ELR (cell line): Measurements from ENCODE around the gene C2orf69.
"Not testable (repeated sequence)": the region's sequence is repeated elsewhere in the genome, so short reads cannot be mapped to it uniquely, and the experiment has no call there.

Source experiments
- DNase-seq: peaks from one replicate; pipeline ENCODE4 v3.0.0-alpha.2; 2015; ENCODE audit warnings: low read depth

Gene C2orf69, protein sequence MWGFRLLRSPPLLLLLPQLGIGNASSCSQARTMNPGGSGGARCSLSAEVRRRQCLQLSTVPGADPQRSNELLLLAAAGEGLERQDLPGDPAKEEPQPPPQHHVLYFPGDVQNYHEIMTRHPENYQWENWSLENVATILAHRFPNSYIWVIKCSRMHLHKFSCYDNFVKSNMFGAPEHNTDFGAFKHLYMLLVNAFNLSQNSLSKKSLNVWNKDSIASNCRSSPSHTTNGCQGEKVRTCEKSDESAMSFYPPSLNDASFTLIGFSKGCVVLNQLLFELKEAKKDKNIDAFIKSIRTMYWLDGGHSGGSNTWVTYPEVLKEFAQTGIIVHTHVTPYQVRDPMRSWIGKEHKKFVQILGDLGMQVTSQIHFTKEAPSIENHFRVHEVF

DNA sequence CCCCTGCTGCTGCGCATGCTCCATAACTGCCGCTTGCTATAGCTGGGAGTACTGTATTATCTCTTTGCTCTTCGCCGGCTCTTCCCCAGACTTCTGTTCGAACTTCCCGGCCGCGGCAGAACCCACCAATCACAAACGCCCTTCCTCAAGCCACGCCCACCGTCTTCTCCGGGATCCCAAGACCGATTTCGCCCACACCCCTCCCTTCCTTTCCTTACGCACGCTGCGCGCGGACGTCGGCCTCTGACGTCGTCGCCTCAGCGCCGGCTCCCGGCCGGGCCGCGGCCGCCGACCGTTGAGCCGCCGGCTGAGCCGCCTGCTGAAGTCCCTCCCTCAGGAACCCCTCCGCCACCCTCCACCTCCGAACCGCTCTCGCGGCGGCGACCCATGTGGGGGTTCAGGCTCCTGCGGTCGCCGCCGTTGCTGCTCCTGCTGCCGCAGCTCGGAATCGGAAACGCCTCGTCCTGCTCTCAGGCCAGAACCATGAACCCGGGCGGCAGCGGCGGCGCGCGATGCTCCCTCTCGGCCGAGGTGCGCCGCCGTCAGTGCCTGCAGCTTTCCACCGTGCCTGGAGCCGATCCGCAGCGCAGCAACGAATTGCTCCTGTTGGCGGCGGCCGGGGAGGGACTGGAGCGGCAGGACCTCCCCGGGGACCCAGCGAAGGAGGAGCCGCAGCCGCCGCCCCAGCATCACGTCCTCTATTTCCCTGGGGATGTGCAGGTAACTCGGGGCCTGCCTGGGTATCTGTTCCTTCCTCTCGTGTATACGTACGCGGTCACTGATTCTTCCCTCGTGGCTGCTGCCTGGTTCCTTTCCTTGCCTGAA is at the start of gene C2orf69:
Gene C2orf69 (plus strand): TSS at position 242 of the 825 bp plus-strand sequence. CDS start 146 bp downstream, at position 388.
- peak; percentile 98 for DNase-seq

DNA sequence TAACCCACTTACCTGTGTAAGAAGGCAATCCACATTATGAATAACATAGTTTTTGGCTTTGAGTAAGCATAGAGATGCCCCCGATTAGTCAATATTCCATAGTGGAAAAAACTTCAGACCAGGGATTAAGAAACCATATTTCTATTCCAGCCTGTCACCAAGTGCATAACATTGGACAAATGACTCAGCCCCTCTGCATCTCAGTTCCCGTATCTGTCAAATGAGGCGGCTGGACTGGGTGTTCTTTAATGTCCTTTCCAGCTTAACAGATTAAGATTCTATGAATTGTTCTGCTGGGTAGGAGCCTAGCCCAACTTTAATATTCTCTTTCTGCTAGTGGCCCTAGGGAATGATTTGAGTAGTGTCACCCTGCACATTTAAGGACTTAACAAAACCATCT is 48.3 kb upstream of the C2orf69 start:
- DNase-seq = peak; percentile 6

DNA sequence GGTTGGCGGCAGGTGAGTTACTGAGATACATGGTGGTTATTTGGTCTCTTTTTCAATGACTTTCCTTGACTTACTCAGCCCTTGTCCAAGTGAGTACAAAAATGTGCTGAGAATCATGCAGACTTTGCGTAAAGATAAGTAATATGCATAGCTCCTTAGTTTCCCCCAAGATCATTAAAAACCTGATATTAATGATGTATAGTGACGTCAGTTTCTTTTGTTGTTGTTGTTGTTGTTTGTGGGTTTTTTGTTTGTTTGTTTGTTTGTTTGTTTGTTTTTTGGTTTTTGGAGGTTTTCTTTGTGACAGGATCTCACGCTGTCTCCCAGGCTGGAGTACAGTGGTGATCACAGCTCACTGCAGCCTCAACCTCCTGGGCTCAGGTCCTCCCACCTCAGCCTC is 45.2 kb upstream of the C2orf69 start:
- DNase-seq = no peak

DNA sequence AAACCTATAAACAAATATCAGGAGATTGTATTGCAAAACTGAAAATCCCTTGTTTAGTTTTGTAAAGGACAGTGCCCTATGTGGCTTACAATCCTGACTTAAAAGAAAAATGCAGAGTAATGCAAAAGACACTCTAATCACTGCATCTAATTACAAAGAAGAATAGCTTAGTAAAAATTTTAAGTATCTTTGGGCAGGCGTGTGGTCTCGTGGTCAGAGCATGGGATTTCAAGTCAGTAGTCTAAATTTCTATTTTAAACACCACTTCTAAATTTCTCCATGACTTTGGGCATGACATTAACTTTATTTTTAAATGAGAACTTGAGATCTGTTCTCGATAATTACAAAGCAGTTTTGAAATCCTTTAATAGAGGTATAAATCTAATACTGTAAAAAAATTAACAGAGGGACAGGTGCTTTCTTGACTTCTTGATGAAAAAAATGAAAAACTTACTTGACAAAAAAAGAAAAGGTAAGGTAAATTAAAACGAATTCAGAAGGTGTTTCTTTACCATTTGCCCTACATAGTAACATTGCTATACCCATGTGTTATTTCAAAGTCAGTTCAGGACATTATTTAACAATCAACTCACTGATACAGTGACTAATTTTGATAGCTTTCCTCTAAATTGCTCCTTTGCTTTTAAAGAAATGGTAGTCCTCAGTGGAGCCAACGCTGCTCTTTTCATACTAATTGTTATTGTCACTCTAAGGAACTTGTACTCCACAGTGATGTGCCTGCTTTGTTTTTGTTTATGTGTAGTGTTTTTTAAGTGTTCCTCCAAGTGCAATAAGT is 42.5 kb upstream of the C2orf69 start:
- DNase-seq = no peak

DNA sequence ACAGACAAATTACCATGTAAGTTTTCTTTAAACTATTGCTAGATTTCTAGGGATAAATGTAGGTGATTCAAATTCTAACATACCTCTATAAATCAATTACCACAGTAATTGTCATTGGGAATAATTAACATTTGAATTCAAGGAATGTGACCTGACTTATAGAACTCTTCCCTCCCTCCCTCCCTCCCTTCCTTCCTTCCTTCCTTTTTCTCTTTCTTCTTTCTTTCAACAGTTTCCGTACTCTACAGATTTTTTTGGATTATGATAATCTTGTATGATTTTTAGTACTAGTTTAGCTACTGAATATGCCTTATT is 41.9 kb upstream of the C2orf69 start:
- DNase-seq = no peak

DNA sequence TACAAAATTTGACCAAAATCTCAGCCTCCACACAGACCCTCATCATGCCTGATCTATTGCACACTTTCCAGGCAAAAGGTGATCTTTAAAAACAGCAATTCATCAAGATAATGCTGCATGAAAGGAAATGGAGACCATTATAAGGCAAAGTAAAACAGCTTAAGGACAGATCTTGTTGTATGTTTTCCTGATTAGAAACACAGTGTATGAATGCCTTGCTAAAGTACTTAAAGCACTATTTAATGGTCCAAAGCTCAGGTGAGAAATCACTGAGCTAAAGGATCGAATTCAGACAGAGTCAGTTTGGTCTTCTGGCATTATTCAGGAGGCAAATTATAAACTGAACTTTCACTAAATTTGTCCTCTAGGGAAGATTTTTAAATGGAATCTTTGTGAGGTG is 41.4 kb upstream of the C2orf69 start:
- DNase-seq = no peak

DNA sequence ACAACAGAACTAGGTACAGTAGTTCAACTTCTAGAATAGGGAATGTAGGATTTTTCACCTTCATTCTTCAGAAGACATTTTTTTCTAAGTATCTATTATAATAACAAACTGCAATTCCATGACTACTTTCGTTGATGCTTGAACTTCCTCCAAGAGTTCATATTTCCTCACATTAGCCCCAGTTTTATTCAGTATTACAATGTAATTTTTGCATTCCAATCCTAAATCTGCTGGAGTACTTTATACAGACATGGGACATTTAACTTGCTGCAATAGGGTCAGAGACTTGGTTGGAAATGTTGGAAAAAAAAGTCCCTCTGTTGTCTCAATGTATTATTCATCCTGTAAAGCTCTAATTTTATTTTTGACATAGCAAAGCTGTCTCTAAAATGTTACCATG is 40.5 kb upstream of the C2orf69 start:
- DNase-seq = no peak

DNA sequence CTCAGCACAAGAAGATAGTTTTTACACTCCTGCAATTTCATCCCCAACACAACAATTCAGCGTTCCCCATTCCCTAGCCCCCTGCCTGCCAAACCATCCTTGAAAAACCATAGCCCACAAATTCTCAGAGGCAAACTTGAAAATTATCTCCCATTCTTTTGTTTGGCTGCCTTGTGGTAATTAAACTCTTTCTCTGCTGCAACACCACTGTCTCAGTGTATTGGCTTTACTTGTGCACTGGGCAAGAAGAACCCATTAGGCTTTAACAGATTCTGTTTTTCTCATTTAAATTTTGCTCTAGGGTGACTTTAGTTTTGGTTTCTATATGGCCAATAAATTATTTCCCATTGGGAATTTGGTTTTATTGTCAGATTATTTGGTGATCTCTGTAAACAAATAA is 36.9 kb upstream of the C2orf69 start:
- DNase-seq = no peak

DNA sequence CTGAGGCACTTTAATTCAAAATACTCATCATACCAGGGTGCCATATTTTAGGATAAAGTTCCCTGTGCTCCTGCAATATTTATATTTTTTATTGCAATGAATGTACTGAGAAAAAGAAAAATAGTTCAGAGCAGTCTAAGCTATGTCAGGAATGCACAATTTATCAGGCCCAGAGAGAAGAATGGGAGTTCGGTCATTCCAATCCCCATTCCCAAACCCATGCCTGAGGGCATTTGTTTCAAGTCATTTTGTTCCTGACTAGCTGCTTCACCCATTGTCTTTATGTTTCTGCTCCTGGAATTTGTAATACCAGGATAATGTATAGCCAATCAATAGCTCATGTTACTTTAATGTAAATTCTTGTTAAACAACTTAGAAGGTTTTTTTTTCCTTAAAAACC is 35.7 kb upstream of the C2orf69 start:
- DNase-seq = no peak

DNA sequence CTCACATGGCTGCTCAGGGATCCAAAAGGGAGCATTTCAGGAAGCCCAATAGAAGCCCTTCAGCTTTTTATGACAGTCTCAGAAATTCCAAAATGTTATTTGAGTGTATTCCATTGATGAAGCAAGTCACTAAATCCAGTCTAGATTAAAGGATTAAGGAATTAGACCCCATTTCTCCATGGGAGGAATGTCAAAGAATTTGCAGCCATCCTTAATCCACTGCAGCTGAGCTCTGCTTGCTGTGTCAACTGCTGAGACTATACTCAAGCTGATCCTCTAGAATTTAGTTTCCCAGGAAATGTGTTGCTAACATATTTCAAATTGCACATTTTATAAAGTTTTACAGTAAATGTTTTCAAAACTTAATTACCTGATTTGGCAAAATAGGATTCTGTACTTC is 28.4 kb upstream of the C2orf69 start:
- DNase-seq = no peak

DNA sequence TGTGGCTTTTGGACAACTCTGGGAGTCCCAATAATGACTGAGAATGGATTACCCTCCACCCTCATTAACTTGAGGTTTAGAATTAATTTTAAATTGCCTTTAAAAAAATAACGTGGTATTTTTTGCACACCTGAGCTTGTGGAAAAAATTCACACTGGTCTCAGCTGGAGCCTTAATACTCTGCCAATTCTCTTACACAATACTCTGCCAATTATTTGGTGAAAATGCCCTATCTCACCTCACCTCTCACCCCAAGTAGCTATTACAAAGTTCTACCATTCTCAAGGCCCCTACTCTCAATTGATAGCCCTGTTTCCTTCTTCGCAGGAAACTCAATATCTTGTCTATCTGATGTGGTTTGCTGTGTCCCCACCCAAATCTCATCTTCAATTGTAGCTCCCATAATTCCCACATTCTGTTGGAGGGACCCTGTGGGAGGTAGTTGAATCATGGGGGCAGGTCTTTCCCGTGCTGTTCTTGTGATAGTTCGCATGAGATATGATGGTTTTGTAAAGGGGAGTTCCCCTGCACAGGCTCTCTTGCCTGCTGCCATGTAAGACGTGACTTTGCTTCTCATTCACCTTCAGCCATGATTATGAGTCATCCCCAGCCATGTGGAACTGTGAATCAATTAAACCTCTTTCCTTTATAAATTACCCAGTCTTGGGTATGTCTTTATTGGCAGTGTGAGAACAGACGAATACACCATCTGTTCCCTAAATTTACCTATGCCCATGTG is 27.4 kb upstream of the C2orf69 start:
- no peak for DNase-seq

DNA sequence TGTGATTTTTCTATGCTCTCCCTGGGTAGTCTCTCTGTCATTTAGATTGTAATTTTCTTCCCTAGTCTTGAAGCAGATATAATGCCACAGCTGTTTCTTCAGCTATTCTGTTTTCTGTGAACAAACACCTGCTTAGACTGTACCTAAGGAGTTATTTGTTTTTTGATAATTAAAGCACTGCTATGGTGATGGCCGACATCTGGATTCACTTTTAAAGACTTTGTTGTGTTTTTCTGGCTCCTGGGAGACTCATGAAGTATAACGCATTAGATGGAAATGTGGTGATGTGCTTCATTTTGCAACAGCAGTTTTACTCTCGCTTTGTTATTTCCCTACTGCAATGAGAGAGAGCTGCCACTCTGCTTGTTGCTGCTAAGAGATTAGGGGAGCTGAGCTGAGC is 15.7 kb upstream of the C2orf69 start:
- no peak for DNase-seq

DNA sequence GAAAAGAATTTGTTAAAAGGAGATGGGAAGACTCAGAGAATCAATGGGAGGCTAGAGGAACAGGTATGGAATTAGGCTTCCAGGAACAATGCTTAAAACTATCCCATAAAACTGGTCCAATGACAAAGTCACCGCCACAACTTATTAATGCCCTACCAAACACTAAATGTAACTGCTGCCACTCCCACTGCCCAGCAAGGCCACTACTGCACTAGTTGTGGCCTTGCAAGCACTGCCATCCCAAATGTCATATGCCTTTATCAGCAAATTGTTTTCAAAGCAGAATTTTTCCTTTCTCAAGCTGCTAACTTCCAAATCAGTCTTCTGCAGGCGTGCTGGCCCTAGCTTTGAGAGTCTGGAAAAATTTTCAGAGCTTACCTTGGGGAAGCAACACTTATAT is 14.5 kb upstream of the C2orf69 start:
- no peak for DNase-seq

DNA sequence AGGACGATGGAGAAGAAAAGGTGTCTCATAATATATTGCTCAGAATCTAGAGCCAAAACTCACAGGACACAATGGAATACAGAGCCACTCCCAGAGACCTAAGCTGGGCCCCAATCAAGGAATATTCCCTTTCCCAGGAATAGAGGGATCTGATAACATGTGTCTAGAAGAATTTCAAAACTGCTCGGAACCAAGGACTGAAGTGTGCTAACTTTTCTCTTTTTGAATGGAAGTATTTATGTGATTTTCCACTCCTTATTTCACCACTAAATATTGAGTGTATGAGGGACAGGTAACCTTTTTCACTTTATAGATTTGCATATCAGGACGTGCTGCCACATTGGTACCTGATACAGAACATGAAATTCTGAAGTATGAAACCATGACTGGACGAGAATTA is 9.2 kb upstream of the C2orf69 start:
- DNase-seq = no peak

DNA sequence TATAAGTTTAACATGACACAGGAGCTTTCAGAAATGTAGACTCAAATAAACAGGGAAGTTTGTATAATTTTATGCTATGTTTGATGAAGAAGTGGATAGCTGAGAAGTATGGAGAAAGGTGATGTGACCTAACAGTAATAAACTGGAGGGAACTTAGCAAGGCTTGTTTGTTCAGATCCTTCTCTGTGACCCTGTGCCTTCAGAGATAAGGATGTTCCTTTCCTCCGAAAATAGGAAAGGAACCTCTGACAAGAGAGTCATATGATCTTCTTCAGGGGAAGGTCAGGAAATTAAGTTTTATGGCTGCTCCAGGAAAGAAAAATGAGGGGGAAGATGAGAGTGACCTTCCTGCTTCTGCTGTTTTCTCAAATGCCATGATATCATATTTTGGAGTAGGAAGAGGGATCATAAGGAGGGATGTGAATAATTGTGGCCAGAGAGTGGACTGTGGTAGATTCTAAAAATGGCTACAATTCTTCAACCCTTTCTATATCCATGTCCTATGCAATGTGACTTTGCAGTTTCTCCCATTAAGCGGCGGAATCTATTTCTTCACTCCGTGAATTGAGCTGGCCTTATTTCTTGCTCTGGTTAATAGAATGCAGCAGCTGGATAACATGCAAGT is 8.5 kb upstream of the C2orf69 start:
- DNase-seq = no peak

DNA sequence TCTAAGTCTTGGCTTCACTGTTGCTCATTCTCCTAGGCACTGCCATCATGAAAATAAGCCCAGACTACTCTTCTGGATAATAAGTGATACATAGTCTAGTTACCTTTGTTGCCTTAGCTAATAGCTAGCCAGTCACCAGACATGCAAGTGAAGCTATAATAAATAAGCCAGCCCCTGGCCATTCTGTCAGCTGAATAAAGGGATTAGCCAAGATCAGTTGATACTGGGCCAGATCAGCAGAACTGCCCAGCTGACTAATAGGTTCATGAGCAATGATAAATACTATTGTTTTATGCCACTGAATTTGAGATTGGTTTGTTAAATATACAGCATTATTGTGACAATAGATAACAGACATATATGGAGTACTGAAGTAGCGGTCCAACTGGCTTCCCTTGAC is 8.0 kb upstream of the C2orf69 start:
- no peak for DNase-seq

DNA sequence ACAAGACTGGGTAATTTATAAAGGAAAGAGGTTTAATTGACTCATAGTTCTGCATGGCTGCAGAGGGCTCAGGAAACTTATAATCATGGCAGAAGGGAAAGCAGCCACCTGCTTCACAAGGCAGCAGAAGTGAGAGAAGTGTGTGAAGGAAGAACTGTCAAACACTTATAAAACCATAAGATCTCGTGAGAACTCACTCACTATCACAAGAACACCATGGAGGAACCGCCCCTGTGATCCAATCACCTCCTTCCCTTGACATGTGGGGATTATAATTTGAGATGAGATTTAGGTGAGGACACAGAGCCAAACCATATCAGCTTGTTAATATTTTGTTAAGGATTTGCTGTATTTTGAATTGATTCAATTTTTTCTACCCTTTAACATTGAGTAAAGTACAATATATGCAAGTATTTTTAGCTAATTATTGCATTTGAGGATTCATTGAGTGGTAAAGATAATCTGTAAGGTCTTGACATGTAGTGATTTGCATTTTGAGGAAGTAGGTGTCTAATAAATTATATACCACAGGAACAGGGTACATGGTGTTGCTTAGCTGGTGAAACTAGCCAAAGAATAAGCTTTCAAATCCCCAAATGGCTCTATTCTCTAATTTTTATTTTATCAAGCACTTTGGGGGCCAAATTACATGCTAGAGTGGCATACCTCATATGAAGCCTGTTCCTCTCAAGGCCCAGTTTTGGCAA is 3.9 kb upstream of the C2orf69 start:
- DNase-seq = no peak

DNA sequence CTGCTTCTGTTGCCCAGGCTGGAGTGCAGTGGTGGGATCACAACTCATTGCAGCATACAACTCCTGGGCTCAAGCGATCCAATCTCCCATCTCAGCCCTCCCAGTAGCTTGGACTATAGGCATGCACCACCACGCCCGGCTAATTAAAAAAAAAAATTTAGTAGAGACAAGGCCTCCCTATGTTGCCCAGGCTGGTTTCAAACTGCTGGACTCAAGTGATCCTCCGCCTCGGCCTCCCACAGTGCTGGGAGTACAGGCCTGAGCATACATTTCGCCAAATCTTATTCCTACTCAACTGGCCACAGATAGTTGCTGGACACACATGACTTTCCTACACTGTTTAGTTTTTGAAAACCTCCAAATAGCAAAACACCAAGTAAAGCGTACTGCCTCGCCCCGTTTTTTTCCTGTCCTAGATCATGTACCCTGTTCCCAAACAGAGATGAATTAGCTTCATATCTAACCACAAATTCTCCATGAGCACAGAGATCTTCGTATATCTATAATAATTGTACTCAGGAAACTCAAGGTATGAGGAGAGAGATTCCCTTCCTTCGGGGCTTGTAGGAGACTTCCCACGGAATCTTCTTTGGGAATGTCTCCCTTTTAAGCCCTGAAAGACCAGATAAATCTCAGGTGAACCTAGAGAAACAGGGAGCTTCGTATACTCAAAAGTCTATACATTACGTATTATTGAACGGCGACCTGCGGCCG is 598 bp upstream of the C2orf69 start:
- no peak for DNase-seq

DNA sequence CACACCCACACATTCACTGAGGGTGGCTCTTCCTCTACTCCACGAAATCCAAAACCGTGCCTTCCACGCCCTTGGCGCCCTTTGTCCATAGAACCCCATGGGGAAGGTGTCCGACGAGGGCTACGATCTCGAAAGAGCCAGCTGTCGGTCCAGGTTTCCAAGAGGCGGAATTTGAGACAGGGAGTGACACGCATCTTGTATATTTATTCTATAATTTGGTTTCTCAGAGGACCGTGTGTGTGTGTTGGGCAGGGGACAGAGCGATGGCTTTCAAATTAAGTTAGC is 726 bp downstream of the C2orf69 start:
- DNase-seq = no peak

DNA sequence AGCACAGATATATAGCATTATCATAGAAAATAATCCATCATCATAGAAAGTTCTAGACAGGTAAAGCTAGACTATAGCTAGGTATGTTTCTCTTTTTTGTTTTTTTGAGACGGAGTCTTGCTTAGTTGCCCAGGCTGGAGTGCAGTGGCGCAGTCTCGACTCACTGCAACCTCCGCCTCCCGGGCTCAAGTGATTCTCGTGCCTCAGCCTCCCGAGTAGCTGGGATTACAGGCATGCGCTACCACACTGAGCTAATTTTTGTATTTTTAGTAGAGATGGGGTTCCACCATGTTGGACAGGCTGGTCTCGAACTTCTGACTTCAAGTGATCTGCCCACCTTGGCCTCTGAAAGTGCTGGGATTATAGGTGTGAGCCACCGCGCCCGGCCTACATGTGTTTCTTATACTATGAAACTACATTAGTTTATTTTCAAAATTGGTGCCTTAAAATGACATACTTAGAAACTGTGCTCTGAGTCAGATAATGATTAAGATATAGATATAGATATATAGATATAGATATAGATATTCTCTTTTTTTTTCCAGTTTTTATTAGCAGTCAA is 1.5 kb downstream of the C2orf69 start:
- not testable (repeated sequence) for DNase-seq
